HEK293 (cell line): ENCODE data around the gene DCK.

Experiments used
- ZBTB7A ChIP-seq: fragments of 450-650 bp; formaldehyde crosslinking; IDR thresholded peaks from 2 replicates; pipeline ENCODE4 v1.5.1; 2016; ENCODE audit warnings: low read depth, missing biosample characterization, missing genetic modification characterization
- ZNF23 ChIP-seq: fragments of 450-650 bp; formaldehyde crosslinking; IDR thresholded peaks from 2 replicates; pipeline ENCODE4 v1.5.1; 2016; ENCODE audit warnings: missing biosample characterization, missing genetic modification characterization, borderline replicate concordance
- TF ChIP-seq, protein P1 (sequence below): fragments of 450-650 bp; formaldehyde crosslinking; IDR thresholded peaks from 2 replicates; pipeline ENCODE4 v1.5.1; 2016; ENCODE audit warnings: missing biosample characterization, missing genetic modification characterization
- TF ChIP-seq, protein P2 (sequence below): IDR thresholded peaks from 2 replicates; pipeline ENCODE4 v1.6.1; 2011; ENCODE audit warnings: mild to moderate bottlenecking, low read depth, low read length, borderline replicate concordance

DNA sequence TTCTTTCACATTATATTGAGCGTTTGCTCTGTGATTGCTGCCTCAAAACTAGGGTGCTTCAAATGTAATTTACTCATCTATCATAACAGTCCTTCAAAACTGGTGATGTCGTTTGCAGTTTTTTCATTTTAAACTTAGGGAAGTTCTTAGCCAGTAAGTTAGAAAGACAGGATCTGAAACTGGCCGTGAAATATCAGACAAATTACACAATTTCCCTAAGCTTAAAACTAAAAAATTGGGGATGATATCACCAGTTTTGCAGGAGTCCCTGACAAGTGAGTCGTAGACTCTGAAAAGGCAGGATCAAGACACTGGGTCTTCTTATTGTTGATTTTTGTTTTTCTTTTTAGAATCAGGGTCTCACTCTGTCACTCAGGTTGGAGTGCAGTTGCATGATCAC lies 46.5 kb upstream of the DCK start:
- TF ChIP-seq, protein P1, sequence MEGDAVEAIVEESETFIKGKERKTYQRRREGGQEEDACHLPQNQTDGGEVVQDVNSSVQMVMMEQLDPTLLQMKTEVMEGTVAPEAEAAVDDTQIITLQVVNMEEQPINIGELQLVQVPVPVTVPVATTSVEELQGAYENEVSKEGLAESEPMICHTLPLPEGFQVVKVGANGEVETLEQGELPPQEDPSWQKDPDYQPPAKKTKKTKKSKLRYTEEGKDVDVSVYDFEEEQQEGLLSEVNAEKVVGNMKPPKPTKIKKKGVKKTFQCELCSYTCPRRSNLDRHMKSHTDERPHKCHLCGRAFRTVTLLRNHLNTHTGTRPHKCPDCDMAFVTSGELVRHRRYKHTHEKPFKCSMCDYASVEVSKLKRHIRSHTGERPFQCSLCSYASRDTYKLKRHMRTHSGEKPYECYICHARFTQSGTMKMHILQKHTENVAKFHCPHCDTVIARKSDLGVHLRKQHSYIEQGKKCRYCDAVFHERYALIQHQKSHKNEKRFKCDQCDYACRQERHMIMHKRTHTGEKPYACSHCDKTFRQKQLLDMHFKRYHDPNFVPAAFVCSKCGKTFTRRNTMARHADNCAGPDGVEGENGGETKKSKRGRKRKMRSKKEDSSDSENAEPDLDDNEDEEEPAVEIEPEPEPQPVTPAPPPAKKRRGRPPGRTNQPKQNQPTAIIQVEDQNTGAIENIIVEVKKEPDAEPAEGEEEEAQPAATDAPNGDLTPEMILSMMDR (tag by site-specific recombination) = no peak
- TF ChIP-seq, protein P2, sequence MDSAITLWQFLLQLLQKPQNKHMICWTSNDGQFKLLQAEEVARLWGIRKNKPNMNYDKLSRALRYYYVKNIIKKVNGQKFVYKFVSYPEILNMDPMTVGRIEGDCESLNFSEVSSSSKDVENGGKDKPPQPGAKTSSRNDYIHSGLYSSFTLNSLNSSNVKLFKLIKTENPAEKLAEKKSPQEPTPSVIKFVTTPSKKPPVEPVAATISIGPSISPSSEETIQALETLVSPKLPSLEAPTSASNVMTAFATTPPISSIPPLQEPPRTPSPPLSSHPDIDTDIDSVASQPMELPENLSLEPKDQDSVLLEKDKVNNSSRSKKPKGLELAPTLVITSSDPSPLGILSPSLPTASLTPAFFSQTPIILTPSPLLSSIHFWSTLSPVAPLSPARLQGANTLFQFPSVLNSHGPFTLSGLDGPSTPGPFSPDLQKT = no peak
- TF ChIP-seq ZBTB7A (tag by site-specific recombination) = no peak
- no peak for TF ChIP-seq ZNF23 (tag by site-specific recombination)
